AG08395 (cell line): Measurements from ENCODE around the gene MAZ.
"Not testable (repeated sequence)": the region's sequence is repeated elsewhere in the genome, so short reads cannot be mapped to it uniquely, and the experiment has no call there.

ENCODE experiments used
- DNase-seq: peaks from one replicate; pipeline ENCODE4 v3.0.0; 2012; ENCODE audit warnings: mixed read lengths, low spot score

MAZ gene

DNA sequence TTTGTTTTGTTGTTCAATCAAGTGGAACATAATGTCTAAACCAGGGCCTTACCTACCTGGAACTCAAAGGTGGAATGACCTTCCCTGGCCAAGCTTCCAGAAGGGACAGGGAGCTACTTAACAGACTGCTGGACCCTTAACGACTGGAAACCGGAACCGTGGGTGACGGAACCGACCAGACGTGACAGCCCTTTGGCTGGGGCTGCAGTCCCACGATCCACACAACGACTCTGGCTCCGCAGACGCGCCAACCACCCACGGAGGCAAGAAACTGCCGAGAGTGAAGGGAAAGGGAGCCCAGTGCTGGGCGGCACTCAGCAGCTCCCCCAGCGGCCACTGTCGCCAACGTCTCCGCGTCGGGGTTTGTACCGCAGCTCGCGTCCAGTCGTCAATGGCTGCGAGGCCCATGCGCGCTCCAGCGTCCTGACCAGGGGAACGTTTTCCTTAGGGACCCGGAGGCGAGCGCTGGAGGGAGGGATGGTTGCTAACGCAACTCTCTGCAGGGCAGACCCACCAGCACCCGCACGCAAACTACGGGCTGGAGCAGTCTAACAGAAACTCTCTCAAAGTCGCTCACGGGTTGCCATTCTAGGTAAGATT lies 21.3 kb upstream of the MAZ start:
- DNase-seq: peak; percentile 82

DNA sequence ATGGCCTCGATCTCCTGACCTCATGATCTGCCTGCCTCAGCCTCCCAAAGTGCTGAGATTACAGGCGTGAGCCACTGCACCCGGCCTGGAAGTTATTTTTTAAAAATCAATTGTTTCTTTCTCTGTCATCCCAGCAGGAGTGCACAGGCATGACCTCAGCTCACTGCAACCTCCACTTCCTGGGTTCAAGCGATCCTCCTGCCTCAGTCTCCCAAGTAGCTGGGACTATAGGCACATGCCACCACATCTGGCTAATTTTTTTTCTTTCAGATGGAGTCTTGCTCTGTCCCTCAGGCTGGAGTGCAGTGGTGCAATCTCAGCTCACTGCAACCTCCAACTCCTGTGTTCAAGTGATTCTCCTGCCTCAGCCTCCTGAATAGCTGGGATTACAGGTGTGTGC lies 19.2 kb upstream of the MAZ start:
- not testable (repeated sequence) for DNase-seq

DNA sequence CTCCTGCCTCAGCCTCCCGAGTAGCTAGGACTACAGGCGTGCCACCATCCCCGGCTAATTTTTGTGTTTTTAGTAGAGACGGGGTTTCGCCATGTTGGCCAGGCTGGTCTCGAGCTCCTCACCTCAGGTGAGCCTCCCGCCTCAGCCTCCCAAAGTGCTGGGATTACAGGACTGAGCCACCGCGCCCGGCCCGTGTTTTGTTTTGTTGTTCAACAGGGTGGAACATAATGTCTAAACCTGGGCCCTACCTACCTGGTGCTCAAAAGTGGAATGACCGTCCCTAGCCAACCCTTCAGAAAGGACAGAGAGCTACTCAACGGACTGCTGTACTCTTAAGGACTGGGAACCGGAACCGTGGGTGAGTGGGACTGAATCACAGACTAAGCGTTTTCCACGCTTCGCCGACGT lies 16.6 kb upstream of the MAZ start:
- DNase-seq: no peak

DNA sequence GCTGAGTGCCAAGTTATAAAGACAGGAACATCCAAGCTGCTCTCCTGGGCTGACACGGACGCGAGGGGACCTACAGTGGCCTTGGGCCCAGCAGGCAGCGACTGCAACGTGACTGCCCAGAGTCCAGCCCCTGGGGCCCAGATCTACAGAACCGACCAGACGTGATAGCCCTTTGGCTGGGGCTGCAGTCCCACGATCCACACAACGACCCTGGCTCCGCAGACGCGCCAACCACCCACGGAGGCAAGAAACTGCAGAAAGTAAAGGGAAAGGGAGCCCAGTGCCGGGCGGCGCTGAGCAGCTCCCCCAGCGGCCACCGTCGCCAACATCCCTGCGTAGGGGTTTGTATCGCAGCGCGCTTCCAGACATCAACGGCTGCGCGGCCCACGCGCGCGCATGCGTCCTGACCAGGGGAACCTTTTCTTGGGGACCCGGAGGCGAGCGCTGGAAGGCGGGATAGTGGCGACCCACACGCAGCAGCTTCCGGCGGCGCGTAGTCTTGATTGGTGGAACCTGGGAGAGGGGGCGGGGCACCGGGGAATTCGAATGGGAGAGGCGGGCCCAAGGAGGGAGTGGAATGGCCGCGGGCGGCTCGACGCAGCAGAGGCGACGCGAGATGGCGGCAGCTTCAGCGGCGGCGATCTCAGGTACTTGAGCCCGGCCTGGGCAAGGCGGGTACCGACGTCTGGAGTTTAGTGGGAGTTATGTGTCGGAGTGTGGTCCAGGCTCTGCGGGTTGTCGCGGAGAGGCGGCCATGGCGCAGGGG lies 16.0 kb upstream of the MAZ start, which contains the start of gene KIF22:
TSS of gene KIF22 (plus strand) at position 569 of the 766 bp plus-strand sequence. CDS start at position 578, 9 bp downstream.
- peak; percentile 100 for DNase-seq

DNA sequence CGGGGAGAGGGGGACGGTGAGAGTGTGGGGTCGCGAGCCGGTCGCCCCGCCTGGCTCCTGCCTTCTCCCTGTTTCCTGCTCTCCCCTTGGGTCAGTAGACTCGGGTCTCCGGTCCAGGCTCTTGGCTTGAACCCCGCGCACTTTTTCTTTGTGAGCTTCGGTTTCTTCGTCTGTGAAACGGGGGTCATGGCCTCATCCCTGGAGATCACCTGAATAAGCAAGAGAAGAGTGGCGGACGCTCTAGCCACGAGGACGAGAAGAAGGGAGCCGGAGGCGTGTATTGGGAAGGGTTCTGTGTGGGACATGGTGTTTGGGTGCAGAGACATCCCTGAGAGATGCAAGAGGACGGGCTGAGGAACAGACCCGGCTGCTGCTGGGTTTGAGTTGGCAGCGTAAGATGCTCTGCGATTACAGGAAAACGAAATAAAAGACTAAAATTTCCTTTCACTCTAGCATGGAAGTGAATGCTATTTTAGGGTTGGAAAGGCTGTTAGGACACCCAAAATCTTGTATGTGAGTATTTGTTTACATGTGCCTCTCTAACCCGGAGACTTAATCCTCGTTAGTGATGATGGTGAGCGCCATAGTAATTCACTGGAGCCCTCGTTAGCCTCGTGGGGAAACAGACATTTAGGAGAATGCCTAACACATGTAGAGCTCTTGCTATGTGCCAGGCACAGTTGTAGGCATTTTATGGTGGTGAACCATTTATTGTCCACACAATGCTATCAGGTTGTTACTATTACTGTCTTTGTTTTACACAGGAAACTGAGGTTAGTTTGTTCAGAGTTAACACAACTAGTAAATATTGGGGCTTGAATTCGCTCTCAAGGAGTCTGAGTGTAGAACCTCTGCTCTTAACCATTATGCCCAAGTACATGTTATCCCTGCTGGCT lies 15.1 kb upstream of the MAZ start:
- no peak for DNase-seq

DNA sequence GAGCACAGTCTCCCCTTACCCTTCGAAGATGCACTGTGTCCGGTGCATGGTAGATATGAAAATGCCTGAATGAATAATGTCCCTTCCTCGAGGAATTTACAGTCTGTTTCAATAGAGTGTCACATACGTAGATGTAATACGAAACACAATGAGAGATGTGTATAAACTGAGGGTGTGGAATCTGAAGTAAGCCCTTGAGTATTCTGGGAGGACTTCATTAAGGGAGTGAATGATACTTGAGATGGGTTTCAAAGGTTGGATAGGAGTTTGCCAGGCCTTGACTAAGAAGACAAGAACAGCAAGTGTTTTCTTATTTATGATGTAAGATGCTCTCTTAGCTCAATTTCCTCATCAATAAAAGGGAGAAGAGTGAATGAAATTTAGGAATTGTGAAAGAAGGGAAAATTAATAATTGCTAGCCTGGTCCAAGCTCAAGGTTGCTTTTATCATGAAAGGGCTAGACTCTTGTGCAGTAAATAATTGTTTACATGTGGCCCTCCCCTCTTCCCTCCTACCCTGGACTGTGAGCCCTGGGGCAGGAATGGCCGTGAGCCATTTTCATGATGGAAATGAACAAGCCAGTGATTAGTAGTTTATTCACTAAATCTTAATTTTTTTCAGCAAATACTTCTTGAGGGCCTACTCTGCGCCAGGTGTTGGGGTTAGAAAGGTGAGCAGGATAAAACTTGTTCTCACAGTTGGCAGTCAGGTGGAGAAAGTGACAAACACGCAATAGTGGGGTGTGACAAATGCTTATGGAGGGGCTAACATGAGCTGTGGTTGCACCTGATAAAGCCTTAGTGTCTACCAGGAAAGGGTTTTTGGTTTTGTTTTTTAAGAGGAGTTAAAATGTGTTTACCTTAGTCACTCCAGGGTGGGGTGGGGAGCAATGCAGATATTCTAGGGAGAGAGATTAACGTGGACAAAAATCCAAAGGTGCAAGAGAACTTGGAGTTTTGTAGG lies 14.2 kb upstream of the MAZ start:
- DNase-seq: no peak

DNA sequence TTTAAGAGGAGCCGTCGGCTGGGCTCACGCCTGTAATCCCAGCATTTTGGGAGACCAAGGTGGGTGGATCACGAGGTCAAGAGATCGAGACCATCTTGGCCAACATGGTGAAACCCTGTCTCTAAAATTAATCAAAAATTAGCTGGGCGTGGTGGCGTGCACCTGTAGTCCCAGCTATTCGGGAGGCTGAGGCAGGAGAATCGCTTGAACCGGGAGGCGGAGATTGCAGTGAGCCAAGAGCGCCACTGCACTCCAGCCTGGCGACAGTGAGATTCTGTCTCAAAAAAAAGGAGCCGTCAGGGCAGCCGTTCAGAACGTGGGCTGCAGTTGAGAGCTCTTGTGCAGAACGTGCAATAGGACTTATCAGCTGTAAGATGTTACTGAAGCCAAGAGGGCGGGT lies 13.2 kb upstream of the MAZ start:
- not testable (repeated sequence) for DNase-seq

DNA sequence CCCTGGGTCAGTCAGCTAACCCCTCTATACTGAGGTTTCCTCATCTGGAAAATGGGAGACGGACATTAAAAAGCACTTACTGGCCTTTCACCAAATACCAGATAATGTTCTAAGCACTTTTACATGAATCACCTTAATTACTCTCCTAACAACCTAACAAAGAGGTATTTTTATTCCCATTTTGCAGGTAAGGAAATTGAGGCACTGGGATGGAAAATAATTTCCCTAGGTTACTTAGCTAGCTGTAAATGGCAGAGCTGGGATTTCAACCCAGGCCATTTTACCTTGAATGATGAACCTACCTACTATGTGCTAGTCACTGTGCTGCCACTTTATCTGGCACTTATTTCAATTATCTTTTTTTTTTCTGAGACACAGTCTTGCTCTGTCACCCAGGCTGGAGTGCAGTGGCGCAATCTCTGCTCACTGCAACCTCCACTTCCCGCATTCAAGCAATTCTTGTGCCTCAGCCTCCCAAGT lies 12.1 kb upstream of the MAZ start:
- DNase-seq: no peak

DNA sequence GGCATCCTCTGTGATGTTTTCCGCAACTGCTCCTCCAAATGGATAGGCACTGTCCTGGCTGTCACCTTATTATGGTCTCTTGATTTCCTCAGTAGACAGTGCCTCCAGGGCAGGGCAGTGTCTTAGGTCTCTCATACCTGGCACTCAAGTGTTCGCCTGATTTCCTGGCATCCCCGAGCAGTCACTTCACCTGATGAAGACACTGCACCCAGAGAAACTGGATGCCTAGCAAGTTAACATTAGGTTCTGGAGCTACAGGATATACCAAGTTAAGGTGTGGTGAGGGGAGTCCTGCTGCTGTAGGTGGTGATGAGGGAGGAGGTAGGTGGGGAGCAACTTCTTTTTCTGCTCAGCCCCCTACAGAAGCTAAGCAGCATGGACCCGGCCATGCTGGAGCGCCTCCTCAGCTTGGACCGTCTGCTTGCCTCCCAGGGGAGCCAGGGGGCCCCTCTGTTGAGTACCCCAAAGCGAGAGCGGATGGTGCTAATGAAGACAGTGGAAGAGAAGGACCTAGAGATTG lies 3.9 kb upstream of the MAZ start:
- DNase-seq: no peak

DNA sequence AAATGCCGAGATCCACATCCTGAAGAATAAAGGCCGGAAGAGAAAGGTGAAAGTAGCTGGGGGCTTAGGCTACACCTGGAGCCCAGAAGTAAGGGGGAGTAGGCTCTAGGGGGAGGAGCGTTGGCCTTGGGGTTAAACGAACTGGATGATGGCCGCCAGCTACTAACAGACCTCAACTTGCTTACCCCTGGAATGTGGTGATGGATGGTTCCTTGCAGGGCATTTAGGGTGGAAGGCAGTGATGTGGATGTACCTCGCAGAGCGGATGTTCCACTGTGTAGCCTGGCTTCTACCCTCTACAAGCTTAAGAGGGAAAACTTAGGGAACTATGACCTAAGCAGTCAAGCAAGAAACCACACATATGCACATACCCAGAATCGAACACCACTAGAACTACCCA lies 2.3 kb upstream of the MAZ start:
- DNase-seq: no peak

DNA sequence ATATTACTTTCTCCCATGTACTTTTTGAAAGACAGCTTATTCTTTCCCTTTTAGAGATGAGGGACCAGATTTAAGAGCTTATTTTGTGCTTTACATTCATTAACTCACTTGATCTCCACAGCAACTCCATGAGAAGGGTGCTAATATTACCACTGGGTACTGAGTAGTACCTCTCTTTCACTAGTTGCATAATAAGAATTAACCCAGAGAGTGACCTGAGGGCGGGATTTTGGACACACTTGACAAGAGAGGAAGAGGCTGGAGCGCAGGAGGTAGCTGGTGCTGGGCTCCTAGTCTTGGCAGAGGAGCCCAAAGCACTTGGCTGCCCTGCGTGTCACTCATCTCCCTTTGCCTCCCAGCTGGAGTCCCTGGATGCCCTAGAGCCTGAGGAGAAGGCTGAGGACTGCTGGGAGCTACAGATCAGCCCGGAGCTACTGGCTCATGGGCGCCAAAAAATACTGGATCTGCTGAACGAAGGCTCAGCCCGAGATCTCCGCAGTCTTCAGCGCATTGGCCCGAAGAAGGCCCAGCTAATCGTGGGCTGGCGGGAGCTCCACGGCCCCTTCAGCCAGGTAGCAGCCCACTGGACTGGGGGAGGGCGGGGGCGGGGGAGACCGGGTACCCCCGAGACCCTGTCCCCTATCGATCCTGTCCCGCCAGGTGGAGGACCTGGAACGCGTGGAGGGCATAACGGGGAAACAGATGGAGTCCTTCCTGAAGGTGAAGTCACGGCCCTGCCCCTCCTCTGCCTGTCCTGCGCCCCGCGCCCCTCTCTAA lies 1.7 kb upstream of the MAZ start:
- peak; percentile 41 for DNase-seq

DNA sequence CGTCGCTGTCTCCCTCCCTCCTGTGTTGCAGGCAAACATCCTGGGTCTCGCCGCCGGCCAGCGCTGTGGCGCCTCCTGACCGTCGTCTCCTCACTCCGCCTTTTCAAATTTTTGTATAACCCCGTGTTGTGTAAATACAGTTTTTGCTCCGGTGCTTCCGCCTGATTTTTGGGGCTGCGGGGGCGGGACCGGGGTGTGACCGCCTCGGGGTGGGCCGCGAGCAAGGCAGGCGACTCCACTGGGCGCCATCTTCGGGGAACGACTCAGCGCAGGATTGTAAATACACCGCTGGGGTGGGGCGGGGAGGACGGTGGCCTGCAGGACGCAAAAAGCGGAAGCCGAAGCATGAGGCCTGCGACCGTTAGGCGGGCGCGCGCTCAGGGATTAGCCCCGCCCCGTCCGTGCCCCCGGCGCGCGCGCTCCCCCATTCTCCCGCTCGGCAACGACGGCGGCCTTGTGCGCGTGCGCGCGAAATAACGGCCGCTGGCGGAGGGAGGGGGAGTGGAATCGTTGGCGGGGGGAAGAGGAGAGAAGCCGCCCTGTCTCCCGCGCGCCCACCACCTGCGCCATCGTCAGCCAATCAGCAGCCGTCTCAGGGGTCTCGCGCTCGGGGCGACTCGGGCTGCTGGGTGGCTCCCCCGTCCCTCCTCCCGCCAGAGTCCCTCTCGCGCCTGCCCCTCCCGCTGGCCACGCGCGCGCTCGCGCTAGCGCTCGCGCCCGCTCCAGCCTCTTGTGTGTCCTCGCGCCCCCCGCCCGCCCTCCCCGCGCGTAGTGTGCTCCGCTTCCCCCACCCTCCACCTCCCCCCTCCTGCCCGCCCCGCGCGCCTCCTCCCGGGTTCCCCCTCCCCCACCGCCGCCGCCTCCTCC lies 864 bp upstream of the MAZ start:
- DNase-seq: peak; percentile 95

DNA sequence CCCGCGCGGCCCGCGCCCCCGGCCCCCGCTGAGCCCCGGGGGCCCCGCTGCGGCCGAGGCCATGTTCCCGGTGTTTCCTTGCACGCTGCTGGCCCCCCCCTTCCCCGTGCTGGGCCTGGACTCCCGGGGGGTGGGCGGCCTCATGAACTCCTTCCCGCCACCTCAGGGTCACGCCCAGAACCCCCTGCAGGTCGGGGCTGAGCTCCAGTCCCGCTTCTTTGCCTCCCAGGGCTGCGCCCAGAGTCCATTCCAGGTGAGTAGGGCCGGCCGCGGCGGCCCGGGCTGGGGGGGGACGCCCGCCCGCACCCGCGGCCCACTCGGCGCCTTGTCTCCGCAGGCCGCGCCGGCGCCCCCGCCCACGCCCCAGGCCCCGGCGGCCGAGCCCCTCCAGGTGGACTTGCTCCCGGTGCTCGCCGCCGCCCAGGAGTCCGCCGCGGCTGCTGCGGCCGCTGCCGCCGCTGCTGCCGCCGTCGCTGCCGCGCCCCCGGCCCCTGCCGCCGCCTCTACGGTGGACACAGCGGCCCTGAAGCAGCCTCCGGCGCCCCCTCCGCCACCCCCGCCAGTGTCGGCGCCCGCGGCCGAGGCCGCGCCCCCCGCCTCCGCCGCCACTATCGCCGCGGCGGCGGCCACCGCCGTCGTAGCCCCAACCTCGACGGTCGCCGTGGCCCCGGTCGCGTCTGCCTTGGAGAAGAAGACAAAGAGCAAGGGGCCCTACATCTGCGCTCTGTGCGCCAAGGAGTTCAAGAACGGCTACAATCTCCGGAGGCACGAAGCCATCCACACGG lies 504 bp downstream of the MAZ start:
- no peak for DNase-seq

DNA sequence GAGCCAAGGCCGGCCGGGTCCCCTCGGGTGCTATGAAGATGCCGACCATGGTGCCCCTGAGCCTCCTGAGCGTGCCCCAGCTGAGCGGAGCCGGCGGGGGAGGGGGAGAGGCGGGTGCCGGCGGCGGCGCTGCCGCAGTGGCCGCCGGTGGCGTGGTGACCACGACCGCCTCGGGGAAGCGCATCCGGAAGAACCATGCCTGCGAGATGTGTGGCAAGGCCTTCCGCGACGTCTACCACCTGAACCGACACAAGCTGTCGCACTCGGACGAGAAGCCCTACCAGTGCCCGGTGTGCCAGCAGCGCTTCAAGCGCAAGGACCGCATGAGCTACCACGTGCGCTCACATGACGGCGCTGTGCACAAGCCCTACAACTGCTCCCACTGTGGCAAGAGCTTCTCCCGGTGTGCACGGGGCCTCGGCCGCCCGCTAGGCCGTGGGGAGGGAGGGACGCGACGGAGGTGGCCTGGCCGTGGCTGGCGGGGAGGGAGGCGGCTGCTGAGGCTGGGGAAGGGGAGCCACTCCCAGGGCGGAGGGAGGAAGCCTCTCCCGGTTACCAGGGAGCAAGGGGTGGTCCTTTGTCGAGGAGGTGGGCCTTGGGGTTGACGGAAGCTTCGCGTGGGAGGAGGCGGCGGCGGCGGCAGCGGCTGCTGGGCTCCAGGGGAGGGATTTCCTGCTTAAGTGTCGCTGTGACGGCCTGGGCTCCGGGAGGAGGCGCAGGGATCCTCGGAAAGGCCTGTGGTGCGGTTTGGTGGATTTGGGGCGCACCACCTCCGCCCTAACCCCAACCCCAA lies 1.3 kb downstream of the MAZ start:
- DNase-seq: peak; percentile 63

DNA sequence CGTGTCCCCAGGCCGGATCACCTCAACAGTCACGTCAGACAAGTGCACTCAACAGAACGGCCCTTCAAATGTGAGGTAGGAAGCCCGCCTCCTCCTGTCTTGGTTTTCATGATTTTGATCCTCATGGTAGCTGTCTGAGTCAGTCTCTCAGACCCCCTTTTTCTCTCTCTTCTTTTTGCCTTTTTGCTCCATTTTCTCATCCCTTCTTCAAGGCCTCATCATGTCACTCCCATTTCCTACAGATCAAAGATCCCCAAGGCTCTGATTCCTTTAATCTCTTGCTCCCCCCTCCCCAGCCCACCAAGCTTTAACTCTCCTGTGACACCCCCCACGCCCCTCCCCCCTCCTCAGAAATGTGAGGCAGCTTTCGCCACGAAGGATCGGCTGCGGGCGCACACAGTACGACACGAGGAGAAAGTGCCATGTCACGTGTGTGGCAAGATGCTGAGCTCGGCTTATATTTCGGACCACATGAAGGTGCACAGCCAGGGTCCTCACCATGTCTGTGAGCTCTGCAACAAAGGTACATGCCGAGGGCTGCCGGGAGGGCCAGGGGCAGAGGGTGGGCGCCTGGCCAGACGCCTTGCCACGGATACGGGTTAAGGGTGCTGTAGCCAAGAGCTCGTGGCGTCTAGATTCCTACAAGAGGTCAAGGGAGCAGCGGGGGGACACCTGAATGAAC lies 2.0 kb downstream of the MAZ start:
- DNase-seq: no peak

DNA sequence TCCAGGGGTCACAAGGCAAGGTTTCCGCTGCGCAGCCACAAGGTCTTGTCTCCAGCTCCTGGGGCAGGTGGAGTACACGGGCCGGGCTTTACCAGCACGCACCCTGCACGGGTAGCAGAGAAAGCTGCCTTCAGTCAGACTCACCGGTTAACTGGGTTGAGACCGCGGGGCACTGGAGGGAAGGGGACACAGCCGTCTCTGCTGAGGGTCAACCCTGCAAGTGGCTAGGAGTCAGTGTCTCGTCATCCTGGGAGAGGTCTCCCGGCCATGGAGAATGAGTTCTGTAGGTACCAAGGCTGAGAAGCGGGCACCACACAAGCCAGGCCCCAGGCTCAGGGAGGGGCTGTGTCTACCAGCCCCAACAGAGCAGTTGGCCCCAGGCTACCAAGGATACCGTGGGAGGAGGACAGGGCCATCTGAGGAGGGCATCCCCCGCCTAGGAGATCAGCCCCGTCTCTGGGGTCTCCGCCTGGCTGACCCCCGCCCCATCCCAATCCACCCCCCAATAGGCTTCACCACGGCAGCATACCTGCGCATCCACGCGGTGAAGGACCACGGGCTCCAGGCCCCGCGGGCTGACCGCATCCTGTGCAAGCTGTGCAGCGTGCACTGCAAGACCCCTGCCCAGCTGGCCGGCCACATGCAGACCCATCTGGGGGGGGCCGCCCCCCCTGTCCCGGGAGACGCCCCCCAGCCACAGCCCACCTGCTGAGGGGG lies 2.9 kb downstream of the MAZ start:
- DNase-seq: no peak
